Fibroblast of lung (primary cell): ENCODE measurements around the gene PLCL1. TPM values are rescaled to one million over a fixed set of nuclear protein-coding genes. Genes with fewer than 3 reads are reported as not detected.

Experiments
- DNase-seq, 2 donors: peaks; one replicate each; pipeline versions ENCODE4 v3.0.0 to v3.0.0-alpha.2; 2010; ENCODE audit warnings: low read depth in 2 of 2
- H2AFZ ChIP-seq: 2 replicates; pipeline ENCODE4 v1.5.1; 2012; ENCODE audit warnings: low read length, control low read depth, inconsistent platforms
- H3K27ac ChIP-seq: 2 replicates; pipeline ENCODE4 v1.5.1; 2011; ENCODE audit warnings: low read length, control low read depth; ENCODE audit not compliant: insufficient read depth
- H3K27me3 ChIP-seq: 2 replicates; pipeline ENCODE4 v1.5.1; 2011; ENCODE audit warnings: mild to moderate bottlenecking, low read length; ENCODE audit not compliant: control insufficient read depth, insufficient read depth
- H3K36me3 ChIP-seq: 2 replicates; pipeline ENCODE4 v1.5.1; 2011; ENCODE audit warnings: low read length; ENCODE audit not compliant: control insufficient read depth, insufficient read depth
- H3K4me1 ChIP-seq: 2 replicates; pipeline ENCODE4 v1.5.1; 2011; ENCODE audit warnings: low read length; ENCODE audit not compliant: control insufficient read depth, insufficient read depth; ENCODE audit errors: extremely low read depth
- H3K4me2 ChIP-seq: 2 replicates; pipeline ENCODE4 v1.5.1; 2011; ENCODE audit warnings: low read length, control low read depth; ENCODE audit not compliant: insufficient read depth; ENCODE audit errors: extremely low read depth
- H3K4me3 ChIP-seq, 4 experiments: fragments of 200-600 bp in 1 of 4; sonication (generic) in 1 of 4; replicated peaks in 1 of 4; 2 replicates each; pipeline ENCODE4 v1.5.1; 2011 to 2016; ENCODE audit warnings: low read length in 4 of 4, low read depth in 3 of 4, mild to moderate bottlenecking in 3 of 4, control low read depth in 2 of 4, inconsistent platforms in 1 of 4, mixed read lengths in 1 of 4; ENCODE audit not compliant: insufficient read depth in 1 of 4; ENCODE audit errors: control extremely low read depth in 1 of 4
- H3K79me2 ChIP-seq: 2 replicates; pipeline ENCODE4 v1.5.1; 2012; ENCODE audit warnings: mild to moderate bottlenecking, low read length, inconsistent platforms; ENCODE audit not compliant: control insufficient read depth, insufficient read depth
- H3K9ac ChIP-seq: 2 replicates; pipeline ENCODE4 v1.5.1; 2011; ENCODE audit warnings: mild to moderate bottlenecking, low read length, control low read depth; ENCODE audit not compliant: insufficient read depth
- H3K9me3 ChIP-seq: 2 replicates; pipeline ENCODE4 v1.5.1; 2012; ENCODE audit warnings: low read depth, low read length; ENCODE audit not compliant: control insufficient read depth, insufficient read depth
- H4K20me1 ChIP-seq: 2 replicates; pipeline ENCODE4 v1.5.1; 2011; ENCODE audit warnings: low read length; ENCODE audit not compliant: control insufficient read depth, insufficient read depth; ENCODE audit errors: extremely low read depth
- CTCF ChIP-seq, 2 donors: IDR thresholded peaks in 1 of 2; conservative IDR thresholded peaks in 1 of 2; 1 replicate in 1 of 2; 2 replicates in 1 of 2; pipeline ENCODE4 v1.5.1; 2011 to 2012; ENCODE audit warnings: low read length in 2 of 2, control low read depth in 1 of 2, inconsistent platforms in 1 of 2, low read depth in 1 of 2, mild to moderate bottlenecking in 1 of 2
- EZH2 ChIP-seq: IDR thresholded peaks from 2 replicates; pipeline ENCODE4 v1.5.1; 2012; ENCODE audit warnings: low read length, control low read depth, mild to moderate bottlenecking; ENCODE audit errors: missing control alignments
- polyA plus RNA-seq, 2 donors: library from polyadenylated mRNA; depleted of rRNA in 1 of 2; stranded (reverse) in 1 of 2; unstranded in 1 of 2; fragments of >200 nt; gene quantifications; 2 replicates each; pipeline ENCODE4 v1.2.1, GENCODE V29; 2011 to 2012; ENCODE audit warnings: missing spikeins in 1 of 2
- total RNA-seq: library from RNA; depleted of rRNA; stranded (reverse); fragments of >200 nt; gene quantifications from 2 replicates; pipeline ENCODE4 v1.2.1, GENCODE V29; 2014

PLCL1 gene
- total and polyA plus RNA-seq, 2 donors (not counting 1 experiment from before 2014, with no cell fraction given) = 0.48 to 0.83 TPM

- no peak overlapping the region for H3K4me2 ChIP-seq
- H3K4me1 ChIP-seq = no peaks in the 10 kb centered on the region
- no peak overlapping the region for H3K9ac ChIP-seq
- H3K27me3 ChIP-seq = no peaks in the 10 kb centered on the region
- no peaks in the 10 kb centered on the region for H4K20me1 ChIP-seq
- no peak overlapping the region for H2AFZ ChIP-seq
- no peak overlapping the region for H3K27ac ChIP-seq
- no peak for DNase-seq
- H3K4me3 ChIP-seq = no peak overlapping the region
- no peaks in the 10 kb centered on the region for H3K9me3 ChIP-seq
- no peak for TF ChIP-seq EZH2
- no peak for TF ChIP-seq CTCF (conservative IDR thresholded peaks at IDR 0.05 in 1 of 2, IDR thresholded peaks at IDR 0.05 in 1 of 2; ENCODE audit: low read depth in 1 of 2, low read length in 2 of 2)
- H3K79me2 ChIP-seq = no peaks in the 10 kb centered on the region
- H3K36me3 ChIP-seq = no peaks in the 10 kb centered on the region
These were observed 248.3 kb downstream of the PLCL1 start for GRCh38 chr2:198052741-198053140.

- DNase-seq = no peak
These were observed 248.8 kb downstream of the PLCL1 start for GRCh38 chr2:198053148-198053547.

GRCh38 chr2:198053776-198054175, 249.4 kb downstream of the PLCL1 start:
- Histone ChIP-seq H2AFZ (no peak overlapping the region), H3K4me2 (no peak overlapping the region), H3K36me3 (no peaks in the 10 kb centered on the region), H3K27ac (no peak overlapping the region), H3K4me3 (no peak overlapping the region), H3K4me1 (no peaks in the 10 kb centered on the region), H3K9me3 (no peaks in the 10 kb centered on the region), H4K20me1 (no peaks in the 10 kb centered on the region), H3K79me2 (no peaks in the 10 kb centered on the region), H3K27me3 (no peaks in the 10 kb centered on the region), H3K9ac (no peak overlapping the region)
- DNase-seq = no peak
- TF ChIP-seq EZH2 (no peak), CTCF (conservative IDR thresholded peaks at IDR 0.05 in 1 of 2, IDR thresholded peaks at IDR 0.05 in 1 of 2; ENCODE audit: low read depth in 1 of 2, low read length in 2 of 2) (no peak)

More at GRCh38 chr2:198053148-198053547, 248.8 kb downstream of the PLCL1 start:
- Histone ChIP-seq H3K4me3 (no peak overlapping the region), H3K27ac (no peak overlapping the region), H2AFZ (no peak overlapping the region), H3K4me2 (no peak overlapping the region), H3K36me3 (no peaks in the 10 kb centered on the region), H4K20me1 (no peaks in the 10 kb centered on the region), H3K27me3 (no peaks in the 10 kb centered on the region), H3K9ac (no peak overlapping the region), H3K4me1 (no peaks in the 10 kb centered on the region), H3K9me3 (no peaks in the 10 kb centered on the region), H3K79me2 (no peaks in the 10 kb centered on the region)
- TF ChIP-seq EZH2 (no peak), CTCF (conservative IDR thresholded peaks at IDR 0.05 in 1 of 2, IDR thresholded peaks at IDR 0.05 in 1 of 2; ENCODE audit: low read depth in 1 of 2, low read length in 2 of 2) (no peak)
